Fibroblast of lung (primary cell): ENCODE data around the gene FAM184B. TPM values are rescaled to one million over a fixed set of nuclear protein-coding genes. Genes with fewer than 3 reads are reported as not detected.

ENCODE experiments used
- DNase-seq, 2 donors: peaks; one replicate each; pipeline versions ENCODE4 v3.0.0 to v3.0.0-alpha.2; 2010; ENCODE audit warnings: low read depth in 2 of 2
- H2AFZ ChIP-seq: 2 replicates; pipeline ENCODE4 v1.5.1; 2012; ENCODE audit warnings: low read length, control low read depth, inconsistent platforms
- H3K27ac ChIP-seq: 2 replicates; pipeline ENCODE4 v1.5.1; 2011; ENCODE audit warnings: low read length, control low read depth; ENCODE audit not compliant: insufficient read depth
- H3K27me3 ChIP-seq: 2 replicates; pipeline ENCODE4 v1.5.1; 2011; ENCODE audit warnings: mild to moderate bottlenecking, low read length; ENCODE audit not compliant: control insufficient read depth, insufficient read depth
- H3K36me3 ChIP-seq: 2 replicates; pipeline ENCODE4 v1.5.1; 2011; ENCODE audit warnings: low read length; ENCODE audit not compliant: control insufficient read depth, insufficient read depth
- H3K4me1 ChIP-seq: 2 replicates; pipeline ENCODE4 v1.5.1; 2011; ENCODE audit warnings: low read length; ENCODE audit not compliant: control insufficient read depth, insufficient read depth; ENCODE audit errors: extremely low read depth
- H3K4me2 ChIP-seq: 2 replicates; pipeline ENCODE4 v1.5.1; 2011; ENCODE audit warnings: low read length, control low read depth; ENCODE audit not compliant: insufficient read depth; ENCODE audit errors: extremely low read depth
- H3K4me3 ChIP-seq, 4 experiments: fragments of 200-600 bp in 1 of 4; sonication (generic) in 1 of 4; replicated peaks in 1 of 4; 2 replicates each; pipeline ENCODE4 v1.5.1; 2011 to 2016; ENCODE audit warnings: low read length in 4 of 4, low read depth in 3 of 4, mild to moderate bottlenecking in 3 of 4, control low read depth in 2 of 4, inconsistent platforms in 1 of 4, mixed read lengths in 1 of 4; ENCODE audit not compliant: insufficient read depth in 1 of 4; ENCODE audit errors: control extremely low read depth in 1 of 4
- H3K79me2 ChIP-seq: 2 replicates; pipeline ENCODE4 v1.5.1; 2012; ENCODE audit warnings: mild to moderate bottlenecking, low read length, inconsistent platforms; ENCODE audit not compliant: control insufficient read depth, insufficient read depth
- H3K9ac ChIP-seq: 2 replicates; pipeline ENCODE4 v1.5.1; 2011; ENCODE audit warnings: mild to moderate bottlenecking, low read length, control low read depth; ENCODE audit not compliant: insufficient read depth
- H3K9me3 ChIP-seq: 2 replicates; pipeline ENCODE4 v1.5.1; 2012; ENCODE audit warnings: low read depth, low read length; ENCODE audit not compliant: control insufficient read depth, insufficient read depth
- H4K20me1 ChIP-seq: 2 replicates; pipeline ENCODE4 v1.5.1; 2011; ENCODE audit warnings: low read length; ENCODE audit not compliant: control insufficient read depth, insufficient read depth; ENCODE audit errors: extremely low read depth
- EZH2 ChIP-seq: IDR thresholded peaks from 2 replicates; pipeline ENCODE4 v1.5.1; 2012; ENCODE audit warnings: low read length, control low read depth, mild to moderate bottlenecking; ENCODE audit errors: missing control alignments
- polyA plus RNA-seq, 2 donors: library from polyadenylated mRNA; depleted of rRNA in 1 of 2; stranded (reverse) in 1 of 2; unstranded in 1 of 2; fragments of >200 nt; gene quantifications; 2 replicates each; pipeline ENCODE4 v1.2.1, GENCODE V29; 2011 to 2012; ENCODE audit warnings: missing spikeins in 1 of 2
- total RNA-seq: library from RNA; depleted of rRNA; stranded (reverse); fragments of >200 nt; gene quantifications from 2 replicates; pipeline ENCODE4 v1.2.1, GENCODE V29; 2014
- TF ChIP-seq, protein P1 (sequence below), 2 donors: IDR thresholded peaks in 1 of 2; conservative IDR thresholded peaks in 1 of 2; 1 replicate in 1 of 2; 2 replicates in 1 of 2; pipeline ENCODE4 v1.5.1; 2011 to 2012; ENCODE audit warnings: low read length in 2 of 2, control low read depth in 1 of 2, inconsistent platforms in 1 of 2, low read depth in 1 of 2, mild to moderate bottlenecking in 1 of 2

The FAM184B gene
- total and polyA plus RNA-seq, 2 donors (not counting 1 experiment from before 2014, with no cell fraction given): not detected

DNA sequence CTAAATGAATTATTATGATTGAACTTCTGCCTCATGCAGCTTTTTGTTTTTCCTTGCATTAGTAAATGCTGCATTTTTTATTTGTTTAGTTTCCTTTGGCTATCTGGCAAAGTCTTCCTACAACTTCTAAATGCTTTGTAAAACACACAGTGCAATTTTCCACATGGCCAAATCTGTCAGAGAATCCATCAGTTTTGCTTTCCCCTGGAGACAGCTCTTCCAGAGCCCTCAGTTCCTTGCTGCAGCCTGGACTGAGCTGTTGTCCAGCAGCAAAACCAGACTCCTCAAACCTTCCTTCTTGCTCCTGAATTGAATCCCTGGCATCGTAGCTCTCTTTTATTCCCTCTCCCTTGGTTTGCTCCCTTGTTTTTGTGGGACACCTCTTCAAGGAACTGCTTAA is 124.3 kb downstream of the FAM184B start:
- H3K4me1 ChIP-seq: no peaks in the 10 kb centered on the region
- H3K9me3 ChIP-seq: no peaks in the 10 kb centered on the region
- H3K36me3 ChIP-seq: no peaks in the 10 kb centered on the region
- H3K4me2 ChIP-seq: no peak overlapping the region
- H4K20me1 ChIP-seq: no peaks in the 10 kb centered on the region
- no peak overlapping the region for H3K4me3 ChIP-seq
- H3K27ac ChIP-seq: no peak overlapping the region
- no peak overlapping the region for H3K9ac ChIP-seq
- peaks cover 3% of the 10 kb centered on the region for H3K27me3 ChIP-seq
- no peaks in the 10 kb centered on the region for H3K79me2 ChIP-seq
- TF ChIP-seq, protein P1, sequence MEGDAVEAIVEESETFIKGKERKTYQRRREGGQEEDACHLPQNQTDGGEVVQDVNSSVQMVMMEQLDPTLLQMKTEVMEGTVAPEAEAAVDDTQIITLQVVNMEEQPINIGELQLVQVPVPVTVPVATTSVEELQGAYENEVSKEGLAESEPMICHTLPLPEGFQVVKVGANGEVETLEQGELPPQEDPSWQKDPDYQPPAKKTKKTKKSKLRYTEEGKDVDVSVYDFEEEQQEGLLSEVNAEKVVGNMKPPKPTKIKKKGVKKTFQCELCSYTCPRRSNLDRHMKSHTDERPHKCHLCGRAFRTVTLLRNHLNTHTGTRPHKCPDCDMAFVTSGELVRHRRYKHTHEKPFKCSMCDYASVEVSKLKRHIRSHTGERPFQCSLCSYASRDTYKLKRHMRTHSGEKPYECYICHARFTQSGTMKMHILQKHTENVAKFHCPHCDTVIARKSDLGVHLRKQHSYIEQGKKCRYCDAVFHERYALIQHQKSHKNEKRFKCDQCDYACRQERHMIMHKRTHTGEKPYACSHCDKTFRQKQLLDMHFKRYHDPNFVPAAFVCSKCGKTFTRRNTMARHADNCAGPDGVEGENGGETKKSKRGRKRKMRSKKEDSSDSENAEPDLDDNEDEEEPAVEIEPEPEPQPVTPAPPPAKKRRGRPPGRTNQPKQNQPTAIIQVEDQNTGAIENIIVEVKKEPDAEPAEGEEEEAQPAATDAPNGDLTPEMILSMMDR (conservative IDR thresholded peaks at IDR 0.05 in 1 of 2, IDR thresholded peaks at IDR 0.05 in 1 of 2; ENCODE audit: low read depth in 1 of 2, low read length in 2 of 2): no peak
- TF ChIP-seq EZH2: no peak
- DNase-seq: no peak
- no peak overlapping the region for H2AFZ ChIP-seq

DNA sequence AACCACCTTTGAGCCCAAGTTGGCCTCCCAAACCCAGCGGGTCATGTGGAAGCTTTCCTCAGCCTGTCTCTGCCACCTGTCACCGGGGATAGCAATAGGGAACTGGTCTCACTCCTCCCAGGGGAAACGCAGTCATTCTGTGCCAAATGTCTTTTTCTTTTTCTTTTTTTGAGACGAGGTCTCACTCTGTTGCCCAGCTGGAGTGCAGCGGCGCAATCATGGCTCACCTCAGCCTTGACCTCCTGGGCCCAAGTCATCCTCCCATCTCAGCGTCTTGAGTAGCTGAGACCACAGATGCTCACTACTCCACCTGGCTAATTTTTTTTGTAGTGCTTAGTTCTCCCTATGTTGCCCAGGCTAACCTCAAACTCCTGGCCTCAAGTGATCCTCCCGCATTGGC is 126.7 kb downstream of the FAM184B start:
- no peak overlapping the region for H3K4me2 ChIP-seq
- H3K79me2 ChIP-seq: no peaks in the 10 kb centered on the region
- peaks cover 3% of the 10 kb centered on the region for H3K27me3 ChIP-seq
- H3K9ac ChIP-seq: no peak overlapping the region
- no peak overlapping the region for H2AFZ ChIP-seq
- no peaks in the 10 kb centered on the region for H3K9me3 ChIP-seq
- no peaks in the 10 kb centered on the region for H3K36me3 ChIP-seq
- no peak for DNase-seq
- H4K20me1 ChIP-seq: no peaks in the 10 kb centered on the region
- no peak overlapping the region for H3K4me3 ChIP-seq
- no peak overlapping the region for H3K27ac ChIP-seq
- H3K4me1 ChIP-seq: no peaks in the 10 kb centered on the region
- TF ChIP-seq, protein P1 (conservative IDR thresholded peaks at IDR 0.05 in 1 of 2, IDR thresholded peaks at IDR 0.05 in 1 of 2; ENCODE audit: low read depth in 1 of 2, low read length in 2 of 2): no peak
- TF ChIP-seq EZH2: no peak

DNA sequence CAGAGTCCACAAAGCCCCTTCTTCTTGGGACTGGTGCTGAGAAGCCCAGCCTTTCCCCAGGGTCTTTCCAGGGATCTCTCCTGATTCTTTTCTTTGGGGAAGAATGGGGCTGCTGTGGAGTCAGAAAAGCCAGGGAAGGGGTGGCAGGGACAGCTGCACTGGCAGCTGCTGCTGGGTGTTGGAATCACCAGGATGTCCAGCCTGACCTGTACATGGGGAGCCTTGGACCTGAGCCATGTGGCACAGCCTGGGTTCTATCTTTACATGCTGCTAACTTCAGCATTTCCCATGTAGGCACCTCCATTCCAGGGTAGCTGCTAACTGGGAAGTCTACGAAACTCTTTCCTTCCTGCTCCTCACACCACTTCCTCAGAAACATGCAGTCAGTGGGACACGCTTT is 131.0 kb downstream of the FAM184B start:
- no peak overlapping the region for H3K27ac ChIP-seq
- no peaks in the 10 kb centered on the region for H3K36me3 ChIP-seq
- H3K4me2 ChIP-seq: no peak overlapping the region
- H3K9ac ChIP-seq: no peak overlapping the region
- no peak overlapping the region for H3K4me3 ChIP-seq
- no peaks in the 10 kb centered on the region for H3K79me2 ChIP-seq
- TF ChIP-seq, protein P1 (conservative IDR thresholded peaks at IDR 0.05 in 1 of 2, IDR thresholded peaks at IDR 0.05 in 1 of 2; ENCODE audit: low read depth in 1 of 2, low read length in 2 of 2): no peak
- no peak for TF ChIP-seq EZH2
- H4K20me1 ChIP-seq: no peaks in the 10 kb centered on the region
- no peak overlapping the region for H2AFZ ChIP-seq
- no peaks in the 10 kb centered on the region for H3K9me3 ChIP-seq
- no peaks in the 10 kb centered on the region for H3K4me1 ChIP-seq
- DNase-seq: no peak
- H3K27me3 ChIP-seq: no peaks in the 10 kb centered on the region
